GM12878 (cell line): ENCODE measurements around the gene KATNB1. TPM values are rescaled to one million over a fixed set of nuclear protein-coding genes. Genes with fewer than 3 reads are reported as not detected.

Experiments
- BCL3 ChIP-seq: IDR thresholded peaks from 2 replicates; pipeline ENCODE4 v1.6.1; 2011; ENCODE audit warnings: borderline replicate concordance, low read depth, mild to moderate bottlenecking, moderate library complexity, low read length; ENCODE audit not compliant: insufficient read depth, poor library complexity, severe bottlenecking
- FOXM1 ChIP-seq: IDR thresholded peaks from 2 replicates; pipeline ENCODE4 v1.6.1; 2012; ENCODE audit warnings: low read depth, mild to moderate bottlenecking, inconsistent platforms, low read length, moderate library complexity
- HDAC6 ChIP-seq: fragments of 200-600 bp; sonication (generic); IDR thresholded peaks from one replicate; pipeline ENCODE4 v1.8.0; 2017; ENCODE audit warnings: antibody characterized with exemption; ENCODE audit not compliant: unreplicated experiment
- IRF5 ChIP-seq: fragments of 450-650 bp; IDR thresholded peaks from 2 replicates; pipeline ENCODE4 v1.6.1; 2017; ENCODE audit warnings: borderline replicate concordance
- JUNB ChIP-seq: IDR thresholded peaks from 2 replicates; pipeline ENCODE4 v1.6.1; 2016; ENCODE audit warnings: antibody characterized with exemption, mild to moderate bottlenecking
- MEF2A ChIP-seq: IDR thresholded peaks from 2 replicates; pipeline ENCODE4 v1.6.1; 2011; ENCODE audit warnings: low read depth, mild to moderate bottlenecking, low read length, moderate library complexity; ENCODE audit not compliant: insufficient read depth
- RELB ChIP-seq: fragments of 450-650 bp; IDR thresholded peaks from 2 replicates; pipeline ENCODE4 v1.6.1; 2017; ENCODE audit warnings: low read depth, mild to moderate bottlenecking, moderate library complexity
- ZNF274 ChIP-seq: IDR thresholded peaks from one replicate; pipeline ENCODE4 v1.8.0; 2011; ENCODE audit not compliant: insufficient read length, insufficient read depth
- ZNF687 ChIP-seq: fragments of 450-650 bp; IDR thresholded peaks from 2 replicates; pipeline ENCODE4 v1.6.1; 2017; ENCODE audit warnings: mild to moderate bottlenecking, moderate library complexity
- polyA plus RNA-seq, 11 experiments: library from polyadenylated mRNA; depleted of rRNA in 4 of 11; unstranded in 6 of 11; stranded (reverse) in 5 of 11; fragments of >200 nt; fragmentation: Nextera tagmentation in 4 of 11; fragmentation: Illumina TruSeq in 1 of 11; extraction: Ambion mirVana in 4 of 11; extraction: Trizol in 1 of 11; gene quantifications; 1 replicate in 1 of 11; 2 replicates in 10 of 11; pipeline versions ENCODE4 v1.2.1 to v1.2.3, GENCODE V29; 2011 to 2016; ENCODE audit warnings: inconsistent platforms in 2 of 11, missing spikeins in 2 of 11, low read depth in 1 of 11
- total RNA-seq, 4 experiments: library from RNA; depleted of rRNA in 3 of 4; stranded (reverse); fragments of >200 nt in 3 of 4; fragmentation: Illumina TruSeq in 1 of 4; extraction: Trizol in 1 of 4; gene quantifications; 2 replicates each; pipeline versions ENCODE4 v1.2.1 to v1.2.3, GENCODE V29; 2013 to 2021

Gene KATNB1
- total and polyA plus RNA-seq, 10 of the 15 experiments (the other 5 are each of a cell fraction or from before 2014, with no cell fraction given): 0.71 to 46.5 (median 19.5) TPM

- TF ChIP-seq FOXM1 (no peak), MEF2A (no peak), ZNF687 (no peak), BCL3 (no peak), ZNF274 (no peak), HDAC6 (no peak), IRF5 (no peak), JUNB (no peak), RELB (no peak)
Observed at GRCh38 chr16:57769541-57770145, 34.1 kb downstream of the KATNB1 start (continued).
